RWPE1 (cell line): ENCODE results near the gene CLEC7A.

Experiments used
- CTCF ChIA-PET: fragments of 350-600 bp; sonication (Branson Sonifier 250); formaldehyde crosslinking; extraction: SDS; loops from one replicate; lab custom pipeline; 2021; lab: Yijun Ruan, JAX
- POLR2A ChIA-PET: fragments of 400-600 bp; formaldehyde crosslinking; extraction: SDS; loops from one replicate; lab custom pipeline; 2020; ENCODE audit warnings: antibody characterized with exemption; ENCODE audit not compliant: low non-redundant PET; lab: Yijun Ruan, JAX
- DNase-seq: peaks from one replicate; pipeline ENCODE4 v3.0.0; 2012; ENCODE audit warnings: low spot score
- H3K27ac ChIP-seq: fragments of 450-650 bp; 2 replicates; pipeline ENCODE4 v1.5.1; 2017
- TF ChIP-seq, protein P1 (sequence below): fragments of 450-650 bp; conservative IDR thresholded peaks from 2 replicates; pipeline ENCODE4 v1.5.1; 2017; ENCODE audit warnings: low read depth, mild to moderate bottlenecking

CLEC7A gene

DNA sequence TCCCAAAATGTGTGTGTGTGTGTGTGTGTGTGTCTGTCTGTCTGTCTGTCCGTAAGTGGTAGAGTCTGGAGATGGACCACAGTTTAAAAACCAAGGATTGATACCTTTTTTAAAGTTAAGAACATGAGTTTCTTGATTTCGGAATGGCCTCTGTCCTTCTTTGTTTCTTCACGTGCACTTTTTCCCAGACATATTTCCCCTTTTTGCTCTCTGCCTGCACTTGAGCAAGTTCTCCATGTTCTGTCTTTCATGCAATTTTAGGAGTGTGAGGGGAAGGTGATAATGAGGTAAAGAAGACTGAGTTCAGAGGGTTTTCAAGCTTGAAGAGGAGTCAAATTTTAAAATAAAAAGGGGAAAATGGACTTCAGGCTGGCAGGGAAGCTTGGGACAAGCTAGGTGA lies 29.3 kb upstream of the CLEC7A start:
- no peak for DNase-seq
- TF ChIP-seq, protein P1, sequence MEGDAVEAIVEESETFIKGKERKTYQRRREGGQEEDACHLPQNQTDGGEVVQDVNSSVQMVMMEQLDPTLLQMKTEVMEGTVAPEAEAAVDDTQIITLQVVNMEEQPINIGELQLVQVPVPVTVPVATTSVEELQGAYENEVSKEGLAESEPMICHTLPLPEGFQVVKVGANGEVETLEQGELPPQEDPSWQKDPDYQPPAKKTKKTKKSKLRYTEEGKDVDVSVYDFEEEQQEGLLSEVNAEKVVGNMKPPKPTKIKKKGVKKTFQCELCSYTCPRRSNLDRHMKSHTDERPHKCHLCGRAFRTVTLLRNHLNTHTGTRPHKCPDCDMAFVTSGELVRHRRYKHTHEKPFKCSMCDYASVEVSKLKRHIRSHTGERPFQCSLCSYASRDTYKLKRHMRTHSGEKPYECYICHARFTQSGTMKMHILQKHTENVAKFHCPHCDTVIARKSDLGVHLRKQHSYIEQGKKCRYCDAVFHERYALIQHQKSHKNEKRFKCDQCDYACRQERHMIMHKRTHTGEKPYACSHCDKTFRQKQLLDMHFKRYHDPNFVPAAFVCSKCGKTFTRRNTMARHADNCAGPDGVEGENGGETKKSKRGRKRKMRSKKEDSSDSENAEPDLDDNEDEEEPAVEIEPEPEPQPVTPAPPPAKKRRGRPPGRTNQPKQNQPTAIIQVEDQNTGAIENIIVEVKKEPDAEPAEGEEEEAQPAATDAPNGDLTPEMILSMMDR: no peak
- H3K27ac ChIP-seq: no peak overlapping the region
- CTCF ChIA-PET: interaction anchor here (0.6 to 0.8 kb wide), 2 partner anchors 149 to 334 kb away, joined by 3 to 5 read pairs; no protein-coding TSS in a partner anchor
- POLR2A ChIA-PET: no interaction called here

DNA sequence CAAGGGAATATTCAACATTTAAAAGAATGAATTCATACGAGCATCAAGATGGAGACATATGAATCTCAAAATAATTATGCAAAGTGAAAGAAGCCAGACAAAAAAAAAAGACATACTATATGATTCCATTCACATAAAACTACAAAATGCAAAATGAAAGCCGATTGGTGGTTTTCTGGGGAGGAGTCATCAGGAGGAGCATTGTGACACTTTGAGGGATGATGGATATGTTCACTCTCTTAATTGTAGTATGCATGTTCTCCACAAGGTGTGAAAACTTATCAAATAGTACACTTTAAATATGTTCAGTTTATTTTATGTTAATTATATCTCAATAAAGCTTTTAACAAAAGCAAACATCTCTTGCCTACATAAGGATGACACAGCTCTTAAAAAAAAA lies 28.4 kb upstream of the CLEC7A start:
- TF ChIP-seq, protein P1: no peak

DNA sequence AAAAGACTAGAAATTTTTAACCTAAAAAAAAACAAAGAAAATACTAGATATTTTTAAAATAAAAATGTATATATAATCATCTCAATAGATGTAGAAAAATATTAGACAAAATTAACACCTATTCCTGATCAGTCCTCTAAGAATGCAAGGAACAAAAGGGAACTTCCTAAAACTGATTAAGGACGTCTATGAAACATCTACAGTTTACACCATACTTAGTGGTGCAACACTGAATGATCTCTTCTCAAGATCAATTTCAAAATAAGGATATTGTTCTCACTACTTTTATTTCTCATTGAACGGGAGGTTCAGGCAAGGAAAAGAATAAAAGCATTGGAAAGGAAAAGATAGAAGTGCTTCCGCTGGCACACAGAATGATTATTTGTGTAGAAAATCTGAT lies 26.0 kb upstream of the CLEC7A start:
- ChIA-PET CTCF (no interaction called here), POLR2A (no interaction called here)
- DNase-seq: no peak
- no peak overlapping the region for H3K27ac ChIP-seq
- TF ChIP-seq, protein P1: no peak

More for the DNA sequence above, 28.4 kb upstream of the CLEC7A start:
- ChIA-PET CTCF (interaction anchor here (0.6 to 0.7 kb wide), 2 partner anchors 15 to 241 kb away, joined by 3 to 4 read pairs; no protein-coding TSS in a partner anchor), POLR2A (no interaction called here)
- no peak overlapping the region for H3K27ac ChIP-seq
- DNase-seq: no peak

- no peak overlapping the region for H3K27ac ChIP-seq
- DNase-seq: no peak
- TF ChIP-seq, protein P1: no peak
- ChIA-PET POLR2A (no interaction called here), CTCF (interaction anchor here (0.6 to 3.2 kb wide), 3 partner anchors 18 to 279 kb away, joined by 3 to 27 read pairs (median 4); partner anchors contain the start of gene OLR1)
These were observed 24.1 kb upstream of the CLEC7A start for GRCh38 chr12:10154145-10154496.

DNA sequence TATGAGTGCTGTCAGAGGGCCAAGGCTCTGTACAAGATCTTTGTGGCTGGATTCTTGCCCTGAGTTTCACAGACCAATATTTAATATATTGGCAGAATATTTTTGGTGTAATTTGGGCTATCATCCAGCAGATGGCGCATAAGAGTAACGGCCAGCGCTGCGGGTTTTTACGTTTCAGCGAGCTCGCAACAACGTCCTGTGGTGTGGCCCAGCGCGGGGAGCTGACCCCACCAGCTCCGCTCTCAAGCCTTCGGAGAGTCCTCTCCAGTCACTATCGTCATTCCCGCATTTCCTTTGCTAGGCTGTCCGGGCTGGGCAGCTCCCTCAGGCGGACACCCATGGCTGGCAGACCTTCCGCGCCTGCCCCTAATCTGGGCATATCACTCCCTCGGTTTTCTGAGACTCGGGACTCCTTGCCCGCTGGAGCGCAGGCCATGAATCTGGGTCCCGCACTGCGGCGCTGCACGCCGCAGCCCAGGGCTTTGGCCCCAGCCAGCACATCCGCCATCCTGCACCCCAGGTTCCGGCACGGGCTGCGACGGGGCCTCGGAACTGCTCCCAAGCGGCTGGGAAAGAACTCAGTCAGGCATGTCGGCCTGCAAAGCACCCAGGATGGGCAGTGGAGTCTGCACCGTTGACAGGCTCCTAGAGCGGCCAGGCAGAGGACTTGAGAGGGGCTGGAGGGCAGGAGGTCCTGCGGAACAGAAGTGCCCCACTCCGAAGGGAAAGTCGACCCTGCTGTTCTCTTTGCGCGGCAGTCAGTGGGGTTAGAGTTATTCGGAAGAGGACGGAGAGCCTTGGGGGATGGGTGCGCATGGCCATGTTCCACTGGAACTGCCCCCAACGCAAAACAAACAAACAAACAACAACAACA lies 23.5 kb upstream of the CLEC7A start:
- ChIA-PET CTCF (interaction anchor here (0.5 to 3.2 kb wide), 20 partner anchors 8 to 1522 kb away, joined by 3 to 27 read pairs (median 3); no protein-coding TSS in a partner anchor), POLR2A (interaction anchor here (0.9 kb wide), 1 partner anchor 22 kb away, joined by 3 read pairs; no protein-coding TSS in a partner anchor)
- H3K27ac ChIP-seq: no peak overlapping the region
- no peak for DNase-seq
- TF ChIP-seq, protein P1: peak; percentile 64

DNA sequence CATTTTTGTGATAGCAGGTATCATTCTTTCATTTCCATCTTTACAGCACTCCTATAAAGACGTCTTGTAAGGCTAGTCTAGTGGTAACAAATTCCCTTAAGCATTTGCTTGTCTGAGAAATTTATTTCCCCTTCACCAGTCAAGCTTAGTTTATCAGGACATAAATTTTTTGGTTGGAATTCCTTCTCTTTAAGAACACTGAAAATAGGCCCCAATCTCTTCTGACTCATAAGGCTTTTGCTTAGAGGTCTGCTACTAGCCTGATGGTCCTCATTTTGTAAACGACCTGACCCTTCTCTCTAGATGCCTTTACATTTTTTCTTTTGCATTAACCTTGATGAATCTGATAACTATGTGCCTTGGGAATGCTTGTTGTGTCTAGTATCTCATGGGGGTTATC lies 21.6 kb upstream of the CLEC7A start:
- ChIA-PET POLR2A (no interaction called here), CTCF (interaction anchor here (3.2 kb wide), 1 partner anchor 39 kb away, joined by 27 read pairs; no protein-coding TSS in a partner anchor)
- TF ChIP-seq, protein P1: no peak
- H3K27ac ChIP-seq: no peak overlapping the region
- no peak for DNase-seq
